GM23338 (cell line): Measurements from ENCODE around the gene MKNK1. TPM values are rescaled to one million over a fixed set of nuclear protein-coding genes. Genes with fewer than 3 reads are reported as not detected.

Experiments
- ATAC-seq: fragments of 200-7000 bp; cut with Tn5 transposase; 3 replicates; pipeline ENCODE4 v1.9.1; 2020
- DNase-seq: peaks from one replicate; pipeline ENCODE4 v3.0.0-alpha.2; 2015; ENCODE audit warnings: low spot score
- H2AFZ ChIP-seq: fragments of 200-600 bp; sonication (generic); 2 replicates; pipeline ENCODE4 v1.8.0; 2016; ENCODE audit warnings: antibody characterized with exemption, mild to moderate bottlenecking, moderate library complexity
- H3F3A ChIP-seq: fragments of 200-600 bp; sonication (generic); replicated peaks from 2 replicates; pipeline ENCODE4 v1.8.0; 2017; ENCODE audit warnings: antibody characterized with exemption, mixed run types, low read depth
- H3K27ac ChIP-seq: fragments of 200-600 bp; sonication (generic); 2 replicates; pipeline ENCODE4 v1.6.1; 2016; ENCODE audit warnings: low read depth
- H3K27me3 ChIP-seq: fragments of 200-600 bp; sonication (generic); 2 replicates; pipeline ENCODE4 v1.8.0; 2016; ENCODE audit warnings: mild to moderate bottlenecking, mixed run types, moderate library complexity; ENCODE audit not compliant: insufficient read depth
- H3K36me3 ChIP-seq: fragments of 200-600 bp; sonication (generic); 2 replicates; pipeline ENCODE4 v1.8.0; 2016; ENCODE audit warnings: mild to moderate bottlenecking; ENCODE audit not compliant: insufficient read depth
- H3K4me1 ChIP-seq: fragments of 200-600 bp; sonication (generic); 2 replicates; pipeline ENCODE4 v1.8.0; 2016; ENCODE audit warnings: mild to moderate bottlenecking, moderate library complexity; ENCODE audit not compliant: insufficient read depth
- H3K4me2 ChIP-seq: fragments of 200-600 bp; sonication (generic); 2 replicates; pipeline ENCODE4 v1.7.1; 2017; ENCODE audit warnings: mixed run types
- H3K4me3 ChIP-seq: fragments of 200-600 bp; sonication (generic); 2 replicates; pipeline ENCODE4 v1.6.1; 2016; ENCODE audit warnings: mixed run types
- H3K79me2 ChIP-seq: fragments of 200-600 bp; sonication (generic); replicated peaks from 2 replicates; pipeline ENCODE4 v1.8.0; 2017; ENCODE audit warnings: mild to moderate bottlenecking; ENCODE audit not compliant: insufficient read depth
- H3K9me2 ChIP-seq: fragments of 200-600 bp; sonication (generic); 2 replicates; pipeline ENCODE4 v1.8.0; 2017; ENCODE audit not compliant: insufficient read depth
- H4K20me1 ChIP-seq: fragments of 200-600 bp; sonication (generic); replicated peaks from 2 replicates; pipeline ENCODE4 v1.8.0; 2017; ENCODE audit warnings: mild to moderate bottlenecking; ENCODE audit not compliant: insufficient read depth
- H3K27ac Mint-ChIP-seq: 2 replicates; pipeline ENCODE4 v1.8.0; 2020; ENCODE audit warnings: inconsistent platforms, mild to moderate bottlenecking, moderate library complexity, mixed read lengths
- H3K27me3 Mint-ChIP-seq: 3 replicates; pipeline ENCODE4 v1.8.0; 2022; ENCODE audit warnings: low read depth, mild to moderate bottlenecking, moderate library complexity, mixed read lengths, inconsistent platforms; ENCODE audit not compliant: insufficient read depth, poor library complexity
- H3K36me3 Mint-ChIP-seq: 3 replicates; pipeline ENCODE4 v1.8.0; 2021; ENCODE audit warnings: low read depth, mild to moderate bottlenecking, inconsistent platforms, moderate library complexity, mixed read lengths
- H3K4me1 Mint-ChIP-seq: 3 replicates; pipeline ENCODE4 v1.8.0; 2020; ENCODE audit warnings: mild to moderate bottlenecking, inconsistent platforms, mixed read lengths
- H3K4me3 Mint-ChIP-seq: 3 replicates; pipeline ENCODE4 v1.8.0; 2021; ENCODE audit warnings: moderate library complexity, mild to moderate bottlenecking, inconsistent platforms, mixed read lengths
- H3K9me3 Mint-ChIP-seq: 3 replicates; pipeline ENCODE4 v1.8.0; 2020; ENCODE audit warnings: moderate library complexity, mild to moderate bottlenecking, inconsistent platforms, mixed read lengths
- CREB1 ChIP-seq: fragments of 250-450 bp; sonication (Bioruptor Pico); IDR thresholded peaks from 2 replicates; pipeline ENCODE4 v1.5.0; 2020; ENCODE audit warnings: low read depth, mild to moderate bottlenecking, moderate library complexity
- EZH2 ChIP-seq: fragments of 200-600 bp; sonication (generic); IDR thresholded peaks from one replicate; pipeline ENCODE4 v1.8.0; 2017; ENCODE audit warnings: antibody characterized with exemption, mild to moderate bottlenecking, low read depth; ENCODE audit not compliant: unreplicated experiment
- EZH2phosphoT487 ChIP-seq: fragments of 200-600 bp; sonication (generic); IDR thresholded peaks from one replicate; pipeline ENCODE4 v1.8.1; 2018; ENCODE audit warnings: antibody characterized with exemption; ENCODE audit not compliant: unreplicated experiment
- JUNB ChIP-seq: IDR thresholded peaks from one replicate; pipeline ENCODE4 v1.6.1; 2016; ENCODE audit warnings: antibody characterized with exemption; ENCODE audit not compliant: unreplicated experiment
- NANOG ChIP-seq: IDR thresholded peaks from 2 replicates; pipeline ENCODE4 v1.6.1; 2016; ENCODE audit warnings: antibody characterized with exemption, borderline replicate concordance
- POLR2AphosphoS5 ChIP-seq: IDR thresholded peaks from 2 replicates; pipeline ENCODE4 v1.6.1; 2016; ENCODE audit warnings: antibody characterized with exemption, low read depth
- STAT1 ChIP-seq: IDR thresholded peaks from one replicate; pipeline ENCODE4 v1.6.1; 2016; ENCODE audit warnings: antibody characterized with exemption; ENCODE audit not compliant: unreplicated experiment
- ZNF114 ChIP-seq: fragments of 250-450 bp; sonication (Bioruptor Pico); IDR thresholded peaks from 2 replicates; pipeline ENCODE4 v1.5.0; 2020; ENCODE audit warnings: mild to moderate bottlenecking, moderate library complexity
- ZNF331 ChIP-seq: fragments of 250-450 bp; sonication (Bioruptor Pico); IDR thresholded peaks from 2 replicates; pipeline ENCODE4 v1.5.0; 2020; ENCODE audit warnings: low read depth, mild to moderate bottlenecking, moderate library complexity
- polyA plus RNA-seq: library from polyadenylated mRNA; unstranded; fragments of >200 nt; fragmentation: Nextera tagmentation; extraction: Ambion mirVana; gene quantifications from 2 replicates; pipeline ENCODE4 v1.2.1, GENCODE V29; 2016
- total RNA-seq: library from RNA; depleted of rRNA; stranded (reverse); fragments of >200 nt; shearing (Covaris generic); gene quantifications from 2 replicates; pipeline ENCODE4 v1.2.3, GENCODE V29; 2014
- TF ChIP-seq, protein P1 (sequence below), 2 experiments: fragments of 200-600 bp in 1 of 2; sonication (generic) in 1 of 2; conservative IDR thresholded peaks; 2 replicates each; pipeline versions ENCODE4 v1.5.1 to v1.6.1; 2016 to 2017; ENCODE audit warnings: antibody characterized with exemption in 2 of 2, low read depth in 2 of 2, mild to moderate bottlenecking in 2 of 2, moderate library complexity in 1 of 2
- TF ChIP-seq, protein P2 (sequence below): IDR thresholded peaks from one replicate; pipeline ENCODE4 v1.6.1; 2018; ENCODE audit warnings: antibody characterized with exemption; ENCODE audit not compliant: unreplicated experiment
- TF ChIP-seq, protein P3 (sequence below): IDR thresholded peaks from 2 replicates; pipeline ENCODE4 v1.6.1; 2016; ENCODE audit warnings: antibody characterized with exemption
- TF ChIP-seq, protein P4 (sequence below): fragments of 250-450 bp; sonication (Bioruptor Pico); IDR thresholded peaks from 2 replicates; pipeline ENCODE4 v1.5.0; 2020; ENCODE audit warnings: mild to moderate bottlenecking, moderate library complexity

The MKNK1 gene
- total and polyA plus RNA-seq, 2 experiments from 2014 or later, result 11.8 to 20.5 TPM

DNA sequence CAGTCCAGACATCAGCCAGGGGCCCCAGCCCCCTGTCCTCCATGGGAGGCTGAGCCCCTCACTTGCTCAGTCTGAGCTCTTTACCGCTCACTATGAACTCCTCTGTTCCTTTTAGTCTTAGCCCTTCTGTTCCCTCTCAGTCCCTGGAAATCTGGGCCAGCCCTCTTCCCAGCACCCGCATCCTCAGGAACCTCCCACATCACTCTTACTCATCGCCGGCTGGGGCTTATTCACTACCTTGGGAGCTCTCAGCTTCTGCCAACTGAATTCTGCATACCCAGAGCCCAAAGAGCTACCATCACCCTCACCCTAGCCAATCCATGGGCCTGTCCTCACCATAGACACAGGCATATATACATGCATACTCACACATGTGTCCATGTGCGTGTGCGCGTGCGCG is 64.1 kb downstream of the MKNK1 start:
- Mint-ChIP-seq H3K4me3 (no peak overlapping the region), H3K27ac (no peak overlapping the region), H3K36me3 (no peaks in the 10 kb centered on the region; the same call in 2 of the 3 replicates), H3K27me3 (peaks cover 50% of the 10 kb centered on the region), H3K4me1 (peaks cover 20% of the 10 kb centered on the region), H3K9me3 (no peaks in the 10 kb centered on the region; the same call in 2 of the 3 replicates)
- no peaks in the 10 kb centered on the region; the same call in 1 of the 2 replicates for H4K20me1 ChIP-seq
- no peak for TF ChIP-seq EZH2
- no peak for TF ChIP-seq NANOG
- no peak for TF ChIP-seq ZNF114
- TF ChIP-seq, protein P1, sequence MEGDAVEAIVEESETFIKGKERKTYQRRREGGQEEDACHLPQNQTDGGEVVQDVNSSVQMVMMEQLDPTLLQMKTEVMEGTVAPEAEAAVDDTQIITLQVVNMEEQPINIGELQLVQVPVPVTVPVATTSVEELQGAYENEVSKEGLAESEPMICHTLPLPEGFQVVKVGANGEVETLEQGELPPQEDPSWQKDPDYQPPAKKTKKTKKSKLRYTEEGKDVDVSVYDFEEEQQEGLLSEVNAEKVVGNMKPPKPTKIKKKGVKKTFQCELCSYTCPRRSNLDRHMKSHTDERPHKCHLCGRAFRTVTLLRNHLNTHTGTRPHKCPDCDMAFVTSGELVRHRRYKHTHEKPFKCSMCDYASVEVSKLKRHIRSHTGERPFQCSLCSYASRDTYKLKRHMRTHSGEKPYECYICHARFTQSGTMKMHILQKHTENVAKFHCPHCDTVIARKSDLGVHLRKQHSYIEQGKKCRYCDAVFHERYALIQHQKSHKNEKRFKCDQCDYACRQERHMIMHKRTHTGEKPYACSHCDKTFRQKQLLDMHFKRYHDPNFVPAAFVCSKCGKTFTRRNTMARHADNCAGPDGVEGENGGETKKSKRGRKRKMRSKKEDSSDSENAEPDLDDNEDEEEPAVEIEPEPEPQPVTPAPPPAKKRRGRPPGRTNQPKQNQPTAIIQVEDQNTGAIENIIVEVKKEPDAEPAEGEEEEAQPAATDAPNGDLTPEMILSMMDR (conservative IDR thresholded peaks at IDR 0.05; ENCODE audit: low read depth in 2 of 2), result no peak
- no peak for TF ChIP-seq POLR2AphosphoS5
- TF ChIP-seq, protein P2, sequence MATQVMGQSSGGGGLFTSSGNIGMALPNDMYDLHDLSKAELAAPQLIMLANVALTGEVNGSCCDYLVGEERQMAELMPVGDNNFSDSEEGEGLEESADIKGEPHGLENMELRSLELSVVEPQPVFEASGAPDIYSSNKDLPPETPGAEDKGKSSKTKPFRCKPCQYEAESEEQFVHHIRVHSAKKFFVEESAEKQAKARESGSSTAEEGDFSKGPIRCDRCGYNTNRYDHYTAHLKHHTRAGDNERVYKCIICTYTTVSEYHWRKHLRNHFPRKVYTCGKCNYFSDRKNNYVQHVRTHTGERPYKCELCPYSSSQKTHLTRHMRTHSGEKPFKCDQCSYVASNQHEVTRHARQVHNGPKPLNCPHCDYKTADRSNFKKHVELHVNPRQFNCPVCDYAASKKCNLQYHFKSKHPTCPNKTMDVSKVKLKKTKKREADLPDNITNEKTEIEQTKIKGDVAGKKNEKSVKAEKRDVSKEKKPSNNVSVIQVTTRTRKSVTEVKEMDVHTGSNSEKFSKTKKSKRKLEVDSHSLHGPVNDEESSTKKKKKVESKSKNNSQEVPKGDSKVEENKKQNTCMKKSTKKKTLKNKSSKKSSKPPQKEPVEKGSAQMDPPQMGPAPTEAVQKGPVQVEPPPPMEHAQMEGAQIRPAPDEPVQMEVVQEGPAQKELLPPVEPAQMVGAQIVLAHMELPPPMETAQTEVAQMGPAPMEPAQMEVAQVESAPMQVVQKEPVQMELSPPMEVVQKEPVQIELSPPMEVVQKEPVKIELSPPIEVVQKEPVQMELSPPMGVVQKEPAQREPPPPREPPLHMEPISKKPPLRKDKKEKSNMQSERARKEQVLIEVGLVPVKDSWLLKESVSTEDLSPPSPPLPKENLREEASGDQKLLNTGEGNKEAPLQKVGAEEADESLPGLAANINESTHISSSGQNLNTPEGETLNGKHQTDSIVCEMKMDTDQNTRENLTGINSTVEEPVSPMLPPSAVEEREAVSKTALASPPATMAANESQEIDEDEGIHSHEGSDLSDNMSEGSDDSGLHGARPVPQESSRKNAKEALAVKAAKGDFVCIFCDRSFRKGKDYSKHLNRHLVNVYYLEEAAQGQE, result no peak
- TF ChIP-seq, protein P3, sequence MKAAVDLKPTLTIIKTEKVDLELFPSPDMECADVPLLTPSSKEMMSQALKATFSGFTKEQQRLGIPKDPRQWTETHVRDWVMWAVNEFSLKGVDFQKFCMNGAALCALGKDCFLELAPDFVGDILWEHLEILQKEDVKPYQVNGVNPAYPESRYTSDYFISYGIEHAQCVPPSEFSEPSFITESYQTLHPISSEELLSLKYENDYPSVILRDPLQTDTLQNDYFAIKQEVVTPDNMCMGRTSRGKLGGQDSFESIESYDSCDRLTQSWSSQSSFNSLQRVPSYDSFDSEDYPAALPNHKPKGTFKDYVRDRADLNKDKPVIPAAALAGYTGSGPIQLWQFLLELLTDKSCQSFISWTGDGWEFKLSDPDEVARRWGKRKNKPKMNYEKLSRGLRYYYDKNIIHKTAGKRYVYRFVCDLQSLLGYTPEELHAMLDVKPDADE, result no peak
- no peak for TF ChIP-seq EZH2phosphoT487
- no peak for TF ChIP-seq CREB1
- no peak for TF ChIP-seq ZNF331 (CRISPR knock-in tag)
- TF ChIP-seq, protein P4, sequence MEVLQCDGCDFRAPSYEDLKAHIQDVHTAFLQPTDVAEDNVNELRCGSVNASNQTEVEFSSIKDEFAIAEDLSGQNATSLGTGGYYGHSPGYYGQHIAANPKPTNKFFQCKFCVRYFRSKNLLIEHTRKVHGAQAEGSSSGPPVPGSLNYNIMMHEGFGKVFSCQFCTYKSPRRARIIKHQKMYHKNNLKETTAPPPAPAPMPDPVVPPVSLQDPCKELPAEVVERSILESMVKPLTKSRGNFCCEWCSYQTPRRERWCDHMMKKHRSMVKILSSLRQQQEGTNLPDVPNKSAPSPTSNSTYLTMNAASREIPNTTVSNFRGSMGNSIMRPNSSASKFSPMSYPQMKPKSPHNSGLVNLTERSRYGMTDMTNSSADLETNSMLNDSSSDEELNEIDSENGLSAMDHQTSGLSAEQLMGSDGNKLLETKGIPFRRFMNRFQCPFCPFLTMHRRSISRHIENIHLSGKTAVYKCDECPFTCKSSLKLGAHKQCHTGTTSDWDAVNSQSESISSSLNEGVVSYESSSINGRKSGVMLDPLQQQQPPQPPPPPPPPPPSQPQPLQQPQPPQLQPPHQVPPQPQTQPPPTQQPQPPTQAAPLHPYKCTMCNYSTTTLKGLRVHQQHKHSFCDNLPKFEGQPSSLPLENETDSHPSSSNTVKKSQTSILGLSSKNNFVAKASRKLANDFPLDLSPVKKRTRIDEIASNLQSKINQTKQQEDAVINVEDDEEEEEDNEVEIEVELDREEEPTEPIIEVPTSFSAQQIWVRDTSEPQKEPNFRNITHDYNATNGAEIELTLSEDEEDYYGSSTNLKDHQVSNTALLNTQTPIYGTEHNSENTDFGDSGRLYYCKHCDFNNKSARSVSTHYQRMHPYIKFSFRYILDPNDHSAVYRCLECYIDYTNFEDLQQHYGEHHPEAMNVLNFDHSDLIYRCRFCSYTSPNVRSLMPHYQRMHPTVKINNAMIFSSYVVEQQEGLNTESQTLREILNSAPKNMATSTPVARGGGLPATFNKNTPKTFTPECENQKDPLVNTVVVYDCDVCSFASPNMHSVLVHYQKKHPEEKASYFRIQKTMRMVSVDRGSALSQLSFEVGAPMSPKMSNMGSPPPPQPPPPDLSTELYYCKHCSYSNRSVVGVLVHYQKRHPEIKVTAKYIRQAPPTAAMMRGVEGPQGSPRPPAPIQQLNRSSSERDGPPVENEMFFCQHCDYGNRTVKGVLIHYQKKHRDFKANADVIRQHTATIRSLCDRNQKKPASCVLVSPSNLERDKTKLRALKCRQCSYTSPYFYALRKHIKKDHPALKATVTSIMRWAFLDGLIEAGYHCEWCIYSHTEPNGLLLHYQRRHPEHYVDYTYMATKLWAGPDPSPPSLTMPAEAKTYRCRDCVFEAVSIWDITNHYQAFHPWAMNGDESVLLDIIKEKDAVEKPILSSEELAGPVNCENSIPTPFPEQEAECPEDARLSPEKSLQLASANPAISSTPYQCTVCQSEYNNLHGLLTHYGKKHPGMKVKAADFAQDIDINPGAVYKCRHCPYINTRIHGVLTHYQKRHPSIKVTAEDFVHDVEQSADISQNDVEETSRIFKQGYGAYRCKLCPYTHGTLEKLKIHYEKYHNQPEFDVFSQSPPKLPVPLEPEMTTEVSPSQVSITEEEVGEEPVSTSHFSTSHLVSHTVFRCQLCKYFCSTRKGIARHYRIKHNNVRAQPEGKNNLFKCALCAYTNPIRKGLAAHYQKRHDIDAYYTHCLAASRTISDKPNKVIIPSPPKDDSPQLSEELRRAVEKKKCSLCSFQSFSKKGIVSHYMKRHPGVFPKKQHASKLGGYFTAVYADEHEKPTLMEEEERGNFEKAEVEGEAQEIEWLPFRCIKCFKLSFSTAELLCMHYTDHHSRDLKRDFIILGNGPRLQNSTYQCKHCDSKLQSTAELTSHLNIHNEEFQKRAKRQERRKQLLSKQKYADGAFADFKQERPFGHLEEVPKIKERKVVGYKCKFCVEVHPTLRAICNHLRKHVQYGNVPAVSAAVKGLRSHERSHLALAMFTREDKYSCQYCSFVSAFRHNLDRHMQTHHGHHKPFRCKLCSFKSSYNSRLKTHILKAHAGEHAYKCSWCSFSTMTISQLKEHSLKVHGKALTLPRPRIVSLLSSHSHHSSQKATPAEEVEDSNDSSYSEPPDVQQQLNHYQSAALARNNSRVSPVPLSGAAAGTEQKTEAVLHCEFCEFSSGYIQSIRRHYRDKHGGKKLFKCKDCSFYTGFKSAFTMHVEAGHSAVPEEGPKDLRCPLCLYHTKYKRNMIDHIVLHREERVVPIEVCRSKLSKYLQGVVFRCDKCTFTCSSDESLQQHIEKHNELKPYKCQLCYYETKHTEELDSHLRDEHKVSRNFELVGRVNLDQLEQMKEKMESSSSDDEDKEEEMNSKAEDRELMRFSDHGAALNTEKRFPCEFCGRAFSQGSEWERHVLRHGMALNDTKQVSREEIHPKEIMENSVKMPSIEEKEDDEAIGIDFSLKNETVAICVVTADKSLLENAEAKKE (CRISPR knock-in tag), result no peak
- no peak for TF ChIP-seq STAT1
- no peak for TF ChIP-seq JUNB
- no peak for ATAC-seq
- no peaks in the 10 kb centered on the region for H3K9me2 ChIP-seq
- H3K27ac ChIP-seq, result no peak overlapping the region
- H3K79me2 ChIP-seq, result no peaks in the 10 kb centered on the region
- no peak overlapping the region for H3K4me2 ChIP-seq
- no peak for DNase-seq
- H3F3A ChIP-seq, result no peaks in the 10 kb centered on the region
- no peaks in the 10 kb centered on the region for H3K36me3 ChIP-seq
- H3K4me3 ChIP-seq, result no peak overlapping the region
- peaks cover 99% of the 10 kb centered on the region for H3K27me3 ChIP-seq
- H3K4me1 ChIP-seq, result peaks cover 18% of the 10 kb centered on the region
- H2AFZ ChIP-seq, result no peak overlapping the region
